Bone marrow (tissue), 2 donors: Measurements from ENCODE around the gene TUBB3.
"Not testable (repeated sequence)": the region's sequence is repeated elsewhere in the genome, so short reads cannot be mapped to it uniquely, and the experiment has no call there.

Experiments used
- DNase-seq, 2 donors: peaks; one replicate each; lab custom pipeline; 2025; lab: John Stamatoyannopoulos, UW

The TUBB3 gene

GRCh38 chr16:89902980-89903379 is 20.2 kb upstream of the TUBB3 start:
- DNase-seq: no peak

GRCh38 chr16:89903908-89904515 is 19.1 kb upstream of the TUBB3 start:
- DNase-seq: no peak

GRCh38 chr16:89904606-89905510 is 18.3 kb upstream of the TUBB3 start:
- no peak for DNase-seq

- DNase-seq: no peak
Measured at GRCh38 chr16:89905511-89906139, 17.5 kb upstream of the TUBB3 start.

- DNase-seq: no peak
Measured at GRCh38 chr16:89906140-89907025, 16.8 kb upstream of the TUBB3 start.

- no peak for DNase-seq
Measured at GRCh38 chr16:89907055-89907814, 15.9 kb upstream of the TUBB3 start.

GRCh38 chr16:89908236-89908635 is 14.9 kb upstream of the TUBB3 start:
- DNase-seq: no peak

GRCh38 chr16:89909777-89910716 is 13.1 kb upstream of the TUBB3 start:
- DNase-seq: peak; percentile 27 to 35

- no peak for DNase-seq
Measured at GRCh38 chr16:89910717-89911354, 12.3 kb upstream of the TUBB3 start.

- no peak for DNase-seq
Measured at GRCh38 chr16:89911375-89911774, 11.8 kb upstream of the TUBB3 start.

- no peak for DNase-seq
Measured at GRCh38 chr16:89912143-89912542, 11.0 kb upstream of the TUBB3 start.

- DNase-seq: no peak
Measured at GRCh38 chr16:89912627-89913026, 10.5 kb upstream of the TUBB3 start.

GRCh38 chr16:89913408-89914387 is 9.4 kb upstream of the TUBB3 start:
- DNase-seq: no peak

- not testable (repeated sequence) for DNase-seq
Measured at GRCh38 chr16:89914642-89915285, 8.4 kb upstream of the TUBB3 start.

- no peak for DNase-seq
Measured at GRCh38 chr16:89915303-89916232, 7.6 kb upstream of the TUBB3 start.

- DNase-seq: peak; percentile 19 to 32
Measured at GRCh38 chr16:89917773-89918452, 5.2 kb upstream of the TUBB3 start.
